MCF 10A (cell line): Measurements from ENCODE around the gene CNNM2. TPM values are rescaled to one million over a fixed set of nuclear protein-coding genes. Genes with fewer than 3 reads are reported as not detected.

Source experiments
- BruUV-seq: library from RNA; stranded (reverse); fragments of 400-500 nt; replicated peaks from 2 replicates; lab custom pipeline; 2021; lab: Mats Ljungman, UMichigan
- CTCF ChIA-PET: fragments of 300-600 bp; sonication (Branson Sonifier 250); formaldehyde crosslinking; extraction: SDS; loops from one replicate; lab custom pipeline; 2021; ENCODE audit warnings: antibody characterized with exemption, inconsistent platforms; lab: Yijun Ruan, JAX
- POLR2A ChIA-PET: fragments of 300-600, 350-650 bp; sonication (Branson Sonifier 250); formaldehyde crosslinking; extraction: SDS; loops from one replicate; lab custom pipeline; 2020; ENCODE audit warnings: antibody characterized with exemption, inconsistent platforms; lab: Yijun Ruan, JAX
- DNase-seq: peaks from one replicate; pipeline ENCODE4 v3.0.0-alpha.2; 2018; ENCODE audit not compliant: unreplicated experiment
- H3K27ac Mint-ChIP-seq: one replicate; pipeline ENCODE4 v1.8.0; 2022; ENCODE audit warnings: mild to moderate bottlenecking, low read depth, mixed read lengths; ENCODE audit not compliant: unreplicated experiment
- H3K27me3 Mint-ChIP-seq: one replicate; pipeline ENCODE4 v1.8.0; 2022; ENCODE audit warnings: mixed read lengths; ENCODE audit not compliant: insufficient read depth, unreplicated experiment
- H3K36me3 Mint-ChIP-seq: one replicate; pipeline ENCODE4 v1.8.0; 2022; ENCODE audit warnings: mild to moderate bottlenecking, moderate library complexity, mixed read lengths; ENCODE audit not compliant: insufficient read depth, unreplicated experiment
- H3K4me1 Mint-ChIP-seq: one replicate; pipeline ENCODE4 v1.8.0; 2022; ENCODE audit warnings: mixed read lengths; ENCODE audit not compliant: insufficient read depth, unreplicated experiment
- H3K4me3 Mint-ChIP-seq: one replicate; pipeline ENCODE4 v1.8.0; 2022; ENCODE audit warnings: mild to moderate bottlenecking, moderate library complexity, mixed read lengths; ENCODE audit not compliant: unreplicated experiment
- H3K9me3 Mint-ChIP-seq: one replicate; pipeline ENCODE4 v1.8.0; 2022; ENCODE audit warnings: mixed read lengths; ENCODE audit not compliant: unreplicated experiment
- intact Hi-C: fragments of 100-400 bp; cut with micrococcal nuclease; formaldehyde crosslinking; loops from 2 replicates; pipeline ENCODE4 v1.14.1; 2022
- total RNA-seq: library from RNA; stranded (reverse); gene quantifications from 2 replicates; pipeline ENCODE4 v1.2.3, GENCODE V29; 2022
- TF ChIP-seq, protein P1 (sequence below): fragments of 200-600 bp; IDR thresholded peaks from one replicate; pipeline ENCODE4 v1.8.0; 2022; ENCODE audit warnings: antibody characterized with exemption, mild to moderate bottlenecking; ENCODE audit not compliant: unreplicated experiment

The CNNM2 gene
- total RNA-seq, 1 experiment from 2014 or later, result 5.6 TPM

GRCh38 chr10:103007017-103007416 lies 88.9 kb downstream of the CNNM2 start:
- Mint-ChIP-seq H3K9me3 (peaks cover 8% of the 10 kb centered on the region), H3K36me3 (peaks cover 6% of the 10 kb centered on the region), H3K27me3 (no peaks in the 10 kb centered on the region), H3K4me3 (no peak overlapping the region), H3K27ac (no peak overlapping the region), H3K4me1 (no peaks in the 10 kb centered on the region)
- ChIA-PET POLR2A (no interaction called here), CTCF (interaction anchor here (1.0 kb wide), 1 partner anchor 13 kb away, joined by 4 read pairs; no protein-coding TSS in a partner anchor)
- DNase-seq, result no peak
- no TSS peak for BruUV-seq
- intact Hi-C loops, result no loop called here
- TF ChIP-seq, protein P1, sequence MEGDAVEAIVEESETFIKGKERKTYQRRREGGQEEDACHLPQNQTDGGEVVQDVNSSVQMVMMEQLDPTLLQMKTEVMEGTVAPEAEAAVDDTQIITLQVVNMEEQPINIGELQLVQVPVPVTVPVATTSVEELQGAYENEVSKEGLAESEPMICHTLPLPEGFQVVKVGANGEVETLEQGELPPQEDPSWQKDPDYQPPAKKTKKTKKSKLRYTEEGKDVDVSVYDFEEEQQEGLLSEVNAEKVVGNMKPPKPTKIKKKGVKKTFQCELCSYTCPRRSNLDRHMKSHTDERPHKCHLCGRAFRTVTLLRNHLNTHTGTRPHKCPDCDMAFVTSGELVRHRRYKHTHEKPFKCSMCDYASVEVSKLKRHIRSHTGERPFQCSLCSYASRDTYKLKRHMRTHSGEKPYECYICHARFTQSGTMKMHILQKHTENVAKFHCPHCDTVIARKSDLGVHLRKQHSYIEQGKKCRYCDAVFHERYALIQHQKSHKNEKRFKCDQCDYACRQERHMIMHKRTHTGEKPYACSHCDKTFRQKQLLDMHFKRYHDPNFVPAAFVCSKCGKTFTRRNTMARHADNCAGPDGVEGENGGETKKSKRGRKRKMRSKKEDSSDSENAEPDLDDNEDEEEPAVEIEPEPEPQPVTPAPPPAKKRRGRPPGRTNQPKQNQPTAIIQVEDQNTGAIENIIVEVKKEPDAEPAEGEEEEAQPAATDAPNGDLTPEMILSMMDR, result no peak

DNA sequence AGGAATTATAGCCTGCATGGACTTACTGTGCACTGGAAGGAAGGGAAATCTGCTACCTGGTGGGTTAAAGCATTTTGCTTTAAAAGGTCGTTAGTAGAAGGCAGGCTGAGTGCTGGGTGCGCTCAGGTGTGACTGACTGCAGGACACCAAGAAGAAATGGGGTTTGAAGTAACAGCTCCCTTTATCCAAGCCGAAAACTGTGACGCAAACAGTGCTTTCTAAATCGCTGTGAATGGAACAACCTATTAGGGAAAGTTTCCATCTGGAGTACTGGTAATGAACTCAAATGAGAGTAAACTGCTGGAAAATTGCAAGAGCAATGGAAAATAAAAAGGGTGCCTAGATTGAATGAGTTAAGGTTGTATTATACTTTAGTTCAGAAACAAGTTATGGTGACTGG lies 95.3 kb downstream of the CNNM2 start:
- H3K4me3 Mint-ChIP-seq, result no peak overlapping the region
- CTCF ChIA-PET, result no interaction called here
- TF ChIP-seq, protein P1, result no peak
- no peaks in the 10 kb centered on the region for H3K27me3 Mint-ChIP-seq
- no peaks in the 10 kb centered on the region for H3K9me3 Mint-ChIP-seq
- BruUV-seq, result no TSS peak
- no peak overlapping the region for H3K27ac Mint-ChIP-seq
- POLR2A ChIA-PET, result interaction anchor here (0.7 kb wide), 1 partner anchor 41 kb away, joined by 3 read pairs; no protein-coding TSS in a partner anchor
- no peaks in the 10 kb centered on the region for H3K4me1 Mint-ChIP-seq
- no peak for DNase-seq
- intact Hi-C loops, result no loop called here
- H3K36me3 Mint-ChIP-seq, result no peaks in the 10 kb centered on the region

DNA sequence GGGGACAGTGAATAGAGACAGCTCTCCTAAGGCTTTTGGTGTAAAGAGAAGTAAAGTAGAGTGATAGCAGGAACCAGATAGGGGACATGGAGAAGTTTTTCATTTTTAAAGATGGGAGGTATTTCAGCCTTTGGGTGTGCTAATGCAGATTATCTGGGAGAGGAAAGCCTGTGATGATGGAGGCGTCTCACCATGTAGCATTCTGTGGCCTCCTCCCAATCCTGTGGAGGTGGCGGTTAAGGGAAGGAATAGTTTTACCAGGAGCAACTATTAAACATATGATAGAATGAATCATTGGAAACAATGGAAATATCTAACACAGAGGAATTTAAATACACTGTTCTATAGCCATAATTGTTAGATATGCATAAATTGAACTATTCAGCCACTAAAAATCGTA lies 101.3 kb downstream of the CNNM2 start:
- no peak for DNase-seq

GRCh38 chr10:103021150-103021899 lies 103.2 kb downstream of the CNNM2 start:
- TF ChIP-seq, protein P1, result no peak
- no TSS peak for BruUV-seq
- no peak overlapping the region for H3K27ac Mint-ChIP-seq

More for the DNA sequence above, 101.3 kb downstream of the CNNM2 start:
- Mint-ChIP-seq H3K27ac (no peak overlapping the region), H3K36me3 (no peaks in the 10 kb centered on the region), H3K4me1 (no peaks in the 10 kb centered on the region), H3K9me3 (no peaks in the 10 kb centered on the region), H3K27me3 (no peaks in the 10 kb centered on the region), H3K4me3 (no peak overlapping the region)
- no TSS peak for BruUV-seq
- ChIA-PET CTCF (no interaction called here), POLR2A (no interaction called here)
- TF ChIP-seq, protein P1, result no peak
- intact Hi-C loops, result no loop called here

More at GRCh38 chr10:103021150-103021899, 103.2 kb downstream of the CNNM2 start:
- H3K27me3 Mint-ChIP-seq, result no peaks in the 10 kb centered on the region
- CTCF ChIA-PET, result interaction anchor here (1.0 kb wide), 1 partner anchor 88 kb away, joined by 3 read pairs; no protein-coding TSS in a partner anchor
- intact Hi-C loops, result no loop called here
- H3K9me3 Mint-ChIP-seq, result no peaks in the 10 kb centered on the region
- no peak overlapping the region for H3K4me3 Mint-ChIP-seq
- POLR2A ChIA-PET, result no interaction called here
- DNase-seq, result no peak
- H3K36me3 Mint-ChIP-seq, result no peaks in the 10 kb centered on the region
- no peaks in the 10 kb centered on the region for H3K4me1 Mint-ChIP-seq
